CD8-positive, alpha-beta memory T cell (primary cell): ENCODE results near the gene PFN3. TPM values are rescaled to one million over a fixed set of nuclear protein-coding genes. Genes with fewer than 3 reads are reported as not detected.

Experiments
- polyA plus RNA-seq: library from polyadenylated mRNA; unstranded; fragments of 300-500 nt; fragmentation: Illumina TruSeq; gene quantifications from one replicate; pipeline ENCODE4 v1.2.3, GENCODE V29; 2021
- total RNA-seq, 2 experiments: library from RNA; stranded (reverse); gene quantifications; one replicate each; pipeline ENCODE4 v1.2.3, GENCODE V29; 2021

Gene PFN3
- total and polyA plus RNA-seq, 3 experiments from 2014 or later: not detected

Other genes with a start within 250 kb of the PFN3 start
- gene RAB24, start 96.9 kb downstream of the PFN3 start, total RNA-seq: 10 to 100 TPM; 26.1 to 28.3 TPM
- 22.9 TPM for gene RAB24, start 96.9 kb downstream of the PFN3 start, polyA plus RNA-seq
- gene PRELID1, start 96.9 kb downstream of the PFN3 start, total RNA-seq: 100 to 1,000 TPM; 342 to 344 TPM
- 235 TPM for gene PRELID1, start 96.9 kb downstream of the PFN3 start, polyA plus RNA-seq
- gene MXD3, start 88.8 kb downstream of the PFN3 start, total RNA-seq: 10 to 100 TPM; 10.2 to 13.4 TPM
- 0.79 TPM for gene MXD3, start 88.8 kb downstream of the PFN3 start, polyA plus RNA-seq
- 100 to 1,000 TPM; 112 to 126 TPM for gene LMAN2, start 49.0 kb downstream of the PFN3 start, total RNA-seq
- 276 TPM for gene LMAN2, start 49.0 kb downstream of the PFN3 start, polyA plus RNA-seq
- gene RGS14, start 42.7 kb downstream of the PFN3 start, total RNA-seq: 10 to 100 TPM; 60.5 to 61.9 TPM
- 83.5 TPM for gene RGS14, start 42.7 kb downstream of the PFN3 start, polyA plus RNA-seq
- gene SLC34A1, start 16.2 kb downstream of the PFN3 start, total RNA-seq: under 1 TPM in 1 of 2 experiments, not detected in 1; 0.09 TPM
- 0.17 TPM for gene SLC34A1, start 16.2 kb downstream of the PFN3 start, polyA plus RNA-seq
- 10 to 100 TPM in 1 of 2 experiments, 1 to 10 TPM in 1; 9.2 to 10.3 TPM for gene F12, start 8.9 kb upstream of the PFN3 start, total RNA-seq
- gene F12, start 8.9 kb upstream of the PFN3 start, polyA plus RNA-seq: 1.9 TPM
- gene GRK6, start 26.0 kb upstream of the PFN3 start, total RNA-seq: 100 to 1,000 TPM; 180 to 185 TPM
- 201 TPM for gene GRK6, start 26.0 kb upstream of the PFN3 start, polyA plus RNA-seq
- gene PRR7, start 46.2 kb upstream of the PFN3 start, total RNA-seq: 10 to 100 TPM; 14.7 to 15.3 TPM
- gene PRR7, start 46.2 kb upstream of the PFN3 start, polyA plus RNA-seq: 22.1 TPM
- gene DBN1, start 73.0 kb upstream of the PFN3 start, total RNA-seq: 10 to 100 TPM; 47.9 to 50.5 TPM
- 28.1 TPM for gene DBN1, start 73.0 kb upstream of the PFN3 start, polyA plus RNA-seq
- gene PDLIM7, start 96.9 kb upstream of the PFN3 start, total RNA-seq: 10 to 100 TPM; 28.4 to 30.4 TPM
- 6.0 TPM for gene PDLIM7, start 96.9 kb upstream of the PFN3 start, polyA plus RNA-seq
- gene DOK3, start 109.2 kb upstream of the PFN3 start, total RNA-seq: 1 to 10 TPM; 4.2 to 5.1 TPM
- gene DOK3, start 109.2 kb upstream of the PFN3 start, polyA plus RNA-seq: 0.08 TPM
- gene DDX41, start 116.3 kb upstream of the PFN3 start, total RNA-seq: 100 to 1,000 TPM; 160 to 164 TPM
- 61.7 TPM for gene DDX41, start 116.3 kb upstream of the PFN3 start, polyA plus RNA-seq
- 10 to 100 TPM; 72.9 to 76.6 TPM for gene FAM193B, start 153.9 kb upstream of the PFN3 start, total RNA-seq
- gene FAM193B, start 153.9 kb upstream of the PFN3 start, polyA plus RNA-seq: 8.5 TPM
- 100 to 1,000 TPM; 138 to 142 TPM for gene TMED9, start 191.5 kb upstream of the PFN3 start, total RNA-seq
- gene TMED9, start 191.5 kb upstream of the PFN3 start, polyA plus RNA-seq: 140 TPM
- 10 to 100 TPM; 20.2 to 24.4 TPM for gene B4GALT7, start 199.5 kb upstream of the PFN3 start, total RNA-seq
- 17.7 TPM for gene B4GALT7, start 199.5 kb upstream of the PFN3 start, polyA plus RNA-seq